Kidney epithelial cell (primary cell): ENCODE results near the gene PRCP. TPM values are rescaled to one million over a fixed set of nuclear protein-coding genes. Genes with fewer than 3 reads are reported as not detected.

Experiments used
- DNase-seq: peaks from one replicate; pipeline ENCODE4 v3.0.0-alpha.2; 2010; ENCODE audit warnings: low read depth
- H3K27me3 ChIP-seq: 2 replicates; pipeline ENCODE4 v1.6.0; 2011; ENCODE audit warnings: low read length; ENCODE audit not compliant: control insufficient read depth, insufficient read depth
- H3K36me3 ChIP-seq: 2 replicates; pipeline ENCODE4 v1.5.1; 2011; ENCODE audit warnings: low read length; ENCODE audit not compliant: control insufficient read depth, insufficient read depth
- H3K4me3 ChIP-seq: 2 replicates; pipeline ENCODE4 v1.5.1; 2011; ENCODE audit warnings: low read depth, mild to moderate bottlenecking, control low read depth, low read length
- CTCF ChIP-seq: IDR thresholded peaks from 2 replicates; pipeline ENCODE4 v1.5.1; 2011; ENCODE audit warnings: mild to moderate bottlenecking, moderate library complexity, low read length, control low read depth, inconsistent platforms; ENCODE audit not compliant: insufficient read depth, poor library complexity, severe bottlenecking
- total RNA-seq: library from RNA; depleted of rRNA; stranded (reverse); fragments of >200 nt; gene quantifications from 2 replicates; pipeline ENCODE4 v1.2.3, GENCODE V29; 2015

The PRCP gene
- total RNA-seq, 1 donor from 2014 or later: 23.7 TPM

- H3K27me3 ChIP-seq: no peaks in the 10 kb centered on the region
- no peak for TF ChIP-seq CTCF
- DNase-seq: no peak
- H3K4me3 ChIP-seq: no peak overlapping the region
- no peaks in the 10 kb centered on the region for H3K36me3 ChIP-seq
Measured at GRCh38 chr11:82837650-82838049, 62.6 kb downstream of the PRCP start.

- TF ChIP-seq CTCF: no peak
- DNase-seq: no peak
- Histone ChIP-seq H3K4me3 (no peak overlapping the region), H3K36me3 (no peaks in the 10 kb centered on the region), H3K27me3 (no peaks in the 10 kb centered on the region)
Measured at GRCh38 chr11:82832983-82833382, 67.2 kb downstream of the PRCP start.

DNA sequence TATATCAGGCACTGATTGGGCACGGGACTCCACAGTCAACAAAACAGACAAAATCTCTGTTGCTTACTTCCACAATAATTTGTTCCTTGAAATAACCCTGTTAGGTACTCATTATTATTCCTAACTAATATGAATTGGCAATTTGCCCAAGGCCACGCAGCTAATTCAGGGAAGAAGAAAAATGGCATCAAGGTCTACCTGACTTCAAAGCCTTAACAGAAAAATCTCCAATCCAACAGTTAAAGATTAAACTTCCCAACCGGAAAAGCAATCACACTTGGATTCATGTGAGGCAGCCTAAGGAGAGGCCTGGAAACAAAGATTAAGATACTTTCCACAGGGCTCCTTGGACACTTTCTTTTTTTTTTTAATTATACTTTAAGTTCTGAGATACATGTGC lies 68.9 kb downstream of the PRCP start:
- DNase-seq: no peak
- Histone ChIP-seq H3K36me3 (no peaks in the 10 kb centered on the region), H3K4me3 (no peak overlapping the region), H3K27me3 (no peaks in the 10 kb centered on the region)
- TF ChIP-seq CTCF: no peak

DNA sequence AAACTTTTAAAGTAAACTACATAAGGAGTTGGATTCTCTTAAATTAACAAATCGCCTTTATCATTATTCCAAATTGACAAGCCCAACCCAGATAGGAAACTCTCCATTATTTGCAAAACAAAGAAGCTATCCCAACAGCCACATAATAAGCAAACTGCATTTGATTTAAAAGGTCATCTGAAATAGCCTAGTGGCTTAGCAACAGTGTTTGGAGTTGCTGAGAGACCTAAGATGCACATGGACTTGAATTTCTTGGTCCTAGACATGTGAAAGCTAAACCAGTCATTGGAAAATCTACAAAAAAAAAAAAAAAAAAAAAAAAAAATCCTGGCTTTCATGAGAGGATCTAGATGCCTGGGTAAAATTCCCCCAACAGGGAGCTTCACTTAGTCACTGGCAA lies 69.5 kb downstream of the PRCP start:
- DNase-seq: no peak
- TF ChIP-seq CTCF: no peak
- Histone ChIP-seq H3K27me3 (no peaks in the 10 kb centered on the region), H3K36me3 (no peaks in the 10 kb centered on the region), H3K4me3 (no peak overlapping the region)

- Histone ChIP-seq H3K36me3 (no peaks in the 10 kb centered on the region), H3K27me3 (no peaks in the 10 kb centered on the region), H3K4me3 (no peak overlapping the region)
- no peak for DNase-seq
- no peak for TF ChIP-seq CTCF
Measured at GRCh38 chr11:82829101-82829500, 71.1 kb downstream of the PRCP start.

DNA sequence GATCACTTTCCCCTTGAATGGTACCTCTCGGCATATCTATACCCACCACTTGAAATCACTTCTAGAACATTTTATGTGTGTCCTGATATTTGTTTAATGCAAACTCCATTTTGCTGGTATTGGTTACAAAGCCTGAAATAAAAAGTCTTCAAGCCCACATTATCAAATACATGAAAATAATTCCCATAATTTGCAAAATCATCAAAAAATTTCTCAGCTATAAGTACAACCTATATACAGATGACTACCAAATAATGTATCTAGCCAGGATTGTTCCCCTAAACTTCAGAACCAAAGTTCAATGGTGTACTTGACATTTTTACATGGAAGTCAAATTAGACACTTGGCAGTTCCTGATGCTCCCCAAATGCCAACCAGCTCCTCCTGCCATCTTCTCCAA lies 71.8 kb downstream of the PRCP start:
- Histone ChIP-seq H3K4me3 (no peak overlapping the region), H3K36me3 (no peaks in the 10 kb centered on the region), H3K27me3 (no peaks in the 10 kb centered on the region)
- TF ChIP-seq CTCF: no peak
- DNase-seq: no peak
